Stimulated activated CD4-positive, alpha-beta T cell treated with anti-CD3 and anti-CD28 coated beads, Interleukin-1b, Interleukin-23, amount 100 ng/mL, for 24 hours (primary cell): ENCODE data around the gene COL21A1.
"Not testable (repeated sequence)": the region's sequence is repeated elsewhere in the genome, so short reads cannot be mapped to it uniquely, and the experiment has no call there.

Experiments used
- DNase-seq, 4 experiments: peaks; one replicate each; pipeline ENCODE4 v3.0.0-alpha.2; 2020; ENCODE audit warnings: low read depth in 4 of 4, low spot score in 1 of 4

COL21A1 gene

DNA sequence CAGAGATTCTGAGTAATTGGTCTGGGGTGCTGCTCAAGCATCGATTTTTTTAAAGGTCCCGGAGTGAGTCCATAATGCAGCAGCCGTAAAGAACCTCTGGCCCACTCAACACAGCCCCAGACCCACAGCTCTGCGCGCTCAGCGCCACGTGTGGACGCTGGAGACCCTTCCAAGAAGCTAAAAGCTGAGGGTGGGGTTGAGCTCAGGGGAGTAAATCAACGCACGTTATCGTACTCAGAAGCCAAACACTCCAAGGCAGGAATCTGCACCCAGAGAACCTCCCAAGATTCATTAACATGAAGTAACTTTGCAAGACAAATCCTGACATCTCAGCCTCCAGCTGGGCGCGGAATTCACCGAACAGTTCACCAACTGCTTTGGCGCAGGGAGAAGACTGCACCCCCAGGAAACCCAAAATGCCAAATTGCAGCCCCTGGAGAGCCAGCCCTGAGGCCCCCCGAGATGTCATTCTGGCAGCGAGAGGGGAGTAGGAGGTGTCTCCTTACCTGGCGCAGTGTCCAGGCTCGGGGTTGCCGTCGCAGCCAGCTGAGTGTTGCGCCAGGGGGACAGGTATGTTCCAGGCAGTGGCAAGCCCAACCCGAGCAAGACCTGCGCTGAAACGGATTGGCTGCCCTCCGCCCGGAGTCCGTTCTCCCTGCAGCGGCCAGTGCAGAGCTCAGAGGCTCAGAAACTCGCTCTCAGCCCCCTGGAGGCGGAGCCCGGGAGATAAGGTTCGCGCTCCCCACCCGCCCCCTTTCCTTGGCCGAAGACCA lies at the start of gene COL21A1:
Gene COL21A1 (minus strand): TSS at position 700 of the 773 bp plus-strand sequence. CDS start 64,962 bp downstream, outside the sequence.
- DNase-seq = no peak

DNA sequence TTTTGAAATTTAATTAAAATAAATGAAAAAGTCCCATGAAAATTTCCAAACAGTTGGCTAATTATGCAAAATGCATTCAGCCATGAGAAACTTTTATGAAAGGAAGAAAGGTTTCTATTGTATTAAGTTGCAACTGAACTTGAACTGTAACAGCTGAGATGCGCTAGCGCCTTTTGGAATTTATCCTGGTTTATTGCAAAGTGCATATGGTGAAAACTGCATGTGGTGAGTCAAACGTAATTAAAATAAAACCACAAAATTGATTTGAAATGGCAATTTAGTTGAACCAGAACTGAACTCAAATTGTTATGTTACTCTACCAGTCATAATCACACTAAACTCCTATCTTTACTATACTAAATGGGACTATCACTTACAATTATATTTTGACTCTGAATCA lies 46.4 kb upstream of the COL21A1 start:
- no peak for DNase-seq

DNA sequence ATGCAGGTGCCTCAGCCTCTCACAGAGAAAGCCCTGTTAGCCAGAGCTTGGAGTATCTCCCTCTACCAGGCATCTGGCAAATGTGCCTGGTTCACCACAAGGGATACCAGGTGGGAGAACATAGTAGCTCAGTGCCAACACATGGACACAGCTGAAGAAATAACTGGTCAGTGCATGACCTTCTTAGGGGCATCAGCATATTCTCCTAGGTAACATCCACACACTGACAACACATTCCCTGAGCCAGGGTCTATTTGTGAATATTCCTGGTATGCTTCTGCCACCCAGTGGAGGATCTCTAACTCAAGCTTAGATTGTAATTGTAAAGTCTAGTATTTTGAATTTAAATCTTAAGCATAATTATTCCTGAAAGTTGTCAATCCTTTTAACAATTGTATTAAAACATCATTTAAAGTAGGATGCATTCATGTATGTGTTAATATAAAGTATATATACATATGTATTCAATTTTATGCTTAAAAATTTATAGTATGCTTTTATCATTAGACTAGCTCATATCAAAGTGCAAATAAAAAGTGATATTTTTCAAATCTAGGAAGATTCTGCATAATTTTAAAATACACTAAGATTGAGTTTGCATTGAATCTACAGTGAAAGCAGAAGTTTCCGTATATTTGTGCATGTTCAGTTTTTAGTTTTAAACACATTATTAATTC lies 45.3 kb upstream of the COL21A1 start:
- DNase-seq = no peak

DNA sequence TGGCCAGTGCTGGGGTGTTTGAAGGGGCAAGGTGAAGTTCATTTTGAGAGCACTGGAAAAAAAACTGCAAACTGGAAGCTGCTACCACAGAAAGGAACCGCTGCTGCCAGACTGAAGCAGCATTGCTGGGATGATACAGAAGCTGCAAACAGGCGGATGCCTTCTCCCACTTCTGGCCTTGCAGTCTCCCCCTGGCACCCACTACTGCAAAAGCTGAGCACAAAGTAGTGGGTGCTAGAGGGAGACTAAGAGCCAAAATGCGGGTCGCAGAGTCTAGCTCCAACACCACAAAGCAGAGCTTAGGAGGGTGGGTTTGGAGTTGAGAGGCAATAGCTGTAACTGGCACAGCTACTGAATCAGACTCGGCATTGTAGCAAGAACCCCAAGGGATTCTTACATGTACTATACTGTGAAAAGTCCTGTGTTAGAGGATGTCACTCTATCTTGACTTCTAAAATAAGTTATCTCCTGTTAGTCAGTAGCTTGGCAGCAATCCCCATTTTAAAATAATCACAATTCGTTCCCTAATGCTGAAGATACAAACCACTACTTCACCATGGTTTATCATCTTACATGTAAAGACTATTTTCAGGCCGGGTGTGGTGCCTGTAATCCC lies 44.0 kb upstream of the COL21A1 start:
- no peak for DNase-seq

DNA sequence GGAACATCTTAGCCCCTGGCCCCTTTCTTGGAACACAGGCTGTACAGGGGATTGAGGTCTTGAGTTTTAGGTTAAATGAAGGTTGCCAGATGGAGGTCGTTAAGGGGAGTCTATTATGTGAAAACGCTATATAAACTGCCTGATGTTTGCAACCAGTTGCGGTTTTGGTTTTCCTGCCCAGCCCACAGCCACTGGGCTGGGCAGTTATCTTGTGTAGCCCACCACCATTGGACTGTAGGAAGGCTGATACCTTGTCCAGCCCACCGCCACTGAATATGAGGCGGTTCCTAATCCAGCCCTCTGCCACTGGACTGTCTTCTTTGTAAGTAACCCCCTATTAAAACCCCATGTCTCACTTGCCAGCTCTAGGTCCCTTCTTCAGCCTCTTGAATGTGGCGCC lies 42.3 kb upstream of the COL21A1 start:
- DNase-seq = no peak

DNA sequence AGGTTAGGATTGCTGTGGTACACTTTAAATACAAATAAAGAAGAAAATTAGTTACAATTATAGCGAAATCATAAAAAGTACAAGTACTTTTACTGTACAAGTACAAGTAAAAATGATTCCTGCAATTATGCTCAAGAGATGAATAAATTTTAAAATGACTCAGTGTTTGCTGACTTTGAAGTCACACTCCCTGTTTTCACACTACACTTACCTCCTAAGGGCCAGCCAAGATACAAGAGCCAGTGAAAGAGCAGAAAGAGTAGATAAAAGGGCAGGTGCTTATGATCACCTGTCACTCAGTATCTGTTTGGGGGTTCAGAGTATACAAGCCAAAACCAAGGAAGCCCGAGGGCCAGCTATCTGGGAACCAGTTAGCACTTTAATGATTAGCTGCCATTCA lies 41.0 kb upstream of the COL21A1 start:
- DNase-seq = no peak

DNA sequence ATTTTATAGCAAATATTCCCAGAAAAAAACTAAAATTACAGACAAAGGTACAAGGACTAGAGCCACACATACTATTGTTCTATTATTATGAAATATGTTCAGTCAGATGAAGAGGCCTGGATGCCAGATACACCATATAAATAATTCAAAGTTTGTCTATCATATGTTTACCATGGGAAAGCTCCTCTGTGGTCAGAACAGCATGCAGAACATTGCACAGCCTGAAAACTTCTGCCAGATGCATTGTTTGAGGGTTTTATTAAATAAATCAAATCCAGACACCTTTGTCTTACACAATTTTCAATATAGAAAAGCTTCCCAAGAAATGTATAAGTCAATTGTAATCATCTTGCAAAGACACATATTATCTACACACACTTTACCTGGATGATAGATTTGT lies 35.0 kb upstream of the COL21A1 start:
- DNase-seq = no peak

DNA sequence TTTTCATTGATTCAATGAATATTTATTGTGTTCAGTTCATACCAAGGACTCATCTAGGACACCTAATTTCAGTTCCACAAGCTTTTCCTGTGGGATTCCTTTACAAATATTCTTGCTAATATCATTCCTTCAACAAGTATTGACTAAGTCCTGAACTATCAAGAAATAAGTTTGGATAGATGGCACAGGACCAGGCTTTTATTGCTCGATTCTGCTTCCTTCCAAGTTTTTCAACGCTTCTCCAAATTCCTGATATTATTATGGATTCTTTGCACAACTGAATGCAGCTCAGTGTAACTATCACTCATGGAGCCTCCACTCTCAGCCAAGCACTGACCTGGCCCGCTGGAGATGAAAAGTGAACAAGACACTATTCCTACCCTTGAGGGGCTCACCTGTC lies 32.7 kb upstream of the COL21A1 start:
- DNase-seq = no peak

DNA sequence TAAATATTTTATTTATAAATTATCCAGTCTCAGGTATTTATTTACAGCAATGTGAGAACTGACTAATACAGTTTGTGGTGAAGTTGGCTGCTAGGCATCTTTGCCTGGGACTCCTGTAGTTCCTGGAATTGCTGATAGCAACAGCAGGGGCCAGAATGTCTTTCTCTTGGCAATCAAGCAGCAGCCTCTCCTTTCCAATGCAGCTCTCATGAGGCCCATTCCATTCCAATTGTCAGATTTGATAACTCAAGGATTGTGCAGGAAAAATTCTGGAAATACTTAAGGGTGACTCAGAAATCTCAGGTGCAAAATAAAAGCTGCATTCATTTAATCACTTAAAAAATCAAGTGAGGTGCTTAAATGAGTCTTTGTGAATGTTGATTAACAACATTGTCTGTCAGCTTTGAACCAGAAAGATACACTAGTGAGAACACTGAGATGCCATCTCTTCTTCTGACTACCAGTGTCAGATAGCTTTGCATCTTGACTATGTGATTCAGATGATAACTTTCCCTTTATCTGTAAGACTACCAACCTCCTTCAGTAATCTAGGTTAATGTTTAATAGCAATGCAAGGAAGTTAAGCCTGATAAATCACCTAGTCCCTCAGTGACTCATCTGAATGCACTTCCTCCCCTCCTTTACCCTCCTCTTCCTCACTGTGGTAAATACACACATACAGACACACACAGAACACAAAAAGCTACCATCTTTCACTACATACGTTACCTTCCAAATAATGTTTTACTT lies 32.1 kb upstream of the COL21A1 start:
- DNase-seq = no peak

DNA sequence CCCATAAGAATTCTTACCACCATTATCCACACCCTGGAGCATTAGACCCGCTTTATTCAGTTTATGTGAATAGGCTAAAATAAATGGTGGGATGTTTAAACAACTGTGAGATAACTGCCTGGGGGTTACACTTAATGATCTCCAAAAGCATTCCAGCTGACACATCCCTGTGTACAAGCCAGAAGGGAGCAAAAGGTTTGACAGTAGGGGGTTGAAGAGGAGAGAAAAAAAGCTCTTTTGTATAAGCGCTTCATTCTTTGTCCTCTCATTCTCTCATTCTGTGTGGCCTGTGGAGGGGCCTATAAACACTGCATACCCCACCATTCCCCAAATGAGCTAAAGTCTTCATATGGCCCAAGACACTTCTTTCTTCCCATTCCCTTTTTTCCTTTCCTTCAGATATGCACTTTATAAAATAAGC lies 30.8 kb upstream of the COL21A1 start:
- DNase-seq = no peak

DNA sequence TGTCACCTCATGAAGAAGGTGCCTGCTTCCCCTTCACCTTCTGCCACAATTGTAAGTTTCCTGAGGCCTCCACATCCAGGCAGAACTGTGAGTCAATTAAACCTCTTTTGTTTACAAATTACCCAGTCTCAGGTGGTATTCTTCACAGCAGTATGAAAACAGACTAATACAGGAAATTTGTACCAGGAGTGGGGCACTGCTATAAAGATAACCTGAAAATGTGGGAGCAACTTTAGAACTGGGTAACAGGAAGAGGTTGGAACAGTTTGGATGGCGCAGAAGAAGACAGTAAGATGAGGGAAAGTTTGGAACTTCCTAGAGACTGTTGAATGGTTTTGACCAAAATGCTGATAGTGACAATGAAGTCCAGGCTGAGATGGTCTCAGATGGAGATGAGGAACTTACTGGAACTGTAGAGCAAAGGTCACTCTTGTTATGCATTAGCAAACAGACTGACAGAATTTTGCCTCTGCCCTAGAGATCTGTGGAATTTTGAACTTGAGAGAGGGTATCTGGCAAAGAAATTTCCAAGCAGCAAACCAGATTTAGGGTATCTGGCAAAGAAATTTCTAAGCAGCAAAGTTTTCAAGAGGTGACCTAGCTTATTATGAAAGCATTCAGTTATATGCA lies 23.5 kb upstream of the COL21A1 start:
- no peak for DNase-seq

DNA sequence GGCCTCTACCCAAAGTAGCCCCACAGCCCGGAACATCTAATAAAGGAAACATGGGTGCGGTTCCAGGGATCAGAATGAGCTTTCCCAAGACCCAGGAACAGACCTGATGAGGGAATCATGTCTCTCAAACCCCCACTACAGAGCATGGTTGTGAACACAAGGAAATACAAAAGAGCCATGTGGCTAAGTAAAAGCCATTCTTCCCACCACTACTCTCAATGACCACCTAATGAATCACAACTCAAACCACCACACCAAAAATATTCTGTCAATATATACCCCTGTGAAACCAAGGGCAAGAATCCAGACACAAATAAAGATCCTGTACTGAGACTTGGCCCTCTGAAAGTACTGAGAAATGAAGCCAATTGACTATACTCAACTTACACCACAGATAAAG lies 20.9 kb upstream of the COL21A1 start:
- DNase-seq = no peak

DNA sequence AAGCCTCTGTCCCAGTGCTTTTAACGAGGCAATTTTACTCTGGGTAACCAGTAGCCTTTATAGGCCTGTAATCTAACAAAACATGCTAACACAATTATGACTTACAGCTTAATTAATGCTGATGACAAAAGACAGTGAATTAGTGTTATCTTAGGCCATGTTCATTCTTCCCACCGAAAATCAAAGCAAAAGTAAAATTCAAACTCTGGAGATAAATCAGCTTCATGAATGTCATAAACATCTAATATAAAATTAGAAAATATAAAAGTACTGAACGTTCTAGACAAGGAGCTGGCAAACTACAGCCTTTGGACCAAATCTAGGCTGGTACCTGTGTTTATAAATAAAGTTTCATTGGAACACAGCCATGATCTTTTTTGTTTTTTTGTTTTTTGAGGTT lies 18.6 kb upstream of the COL21A1 start:
- no peak for DNase-seq

DNA sequence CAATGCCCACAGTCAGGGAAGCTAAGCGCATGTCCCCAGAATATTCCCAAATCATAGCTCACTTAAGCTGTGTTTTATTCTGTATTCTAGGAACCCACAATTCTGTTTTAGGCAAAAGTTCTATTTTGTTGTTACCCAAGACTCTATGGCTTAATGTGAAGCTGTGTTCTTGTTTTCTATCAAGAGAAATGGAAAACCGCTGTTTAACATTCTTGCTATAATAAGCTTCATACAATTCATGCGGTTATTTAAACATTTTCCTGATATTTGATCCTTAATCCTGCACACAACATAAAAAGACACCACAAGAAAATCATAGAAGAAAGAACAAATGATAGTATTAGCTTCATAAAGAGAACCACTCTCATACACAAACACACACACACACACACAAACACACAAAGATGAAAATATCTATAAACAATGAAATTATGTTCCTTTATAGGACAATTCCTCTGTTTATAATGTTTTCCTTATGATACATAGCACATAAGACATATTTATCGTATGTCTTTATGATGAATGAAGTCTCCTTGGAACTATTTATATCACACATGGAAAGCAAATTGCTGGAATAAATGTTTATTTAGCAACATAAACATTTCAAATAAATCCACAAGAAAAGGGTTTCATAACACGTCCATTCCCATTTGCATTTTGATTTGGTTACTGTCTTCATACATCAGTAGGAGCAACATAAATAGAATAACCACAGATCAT lies 16.4 kb upstream of the COL21A1 start:
- DNase-seq = no peak

DNA sequence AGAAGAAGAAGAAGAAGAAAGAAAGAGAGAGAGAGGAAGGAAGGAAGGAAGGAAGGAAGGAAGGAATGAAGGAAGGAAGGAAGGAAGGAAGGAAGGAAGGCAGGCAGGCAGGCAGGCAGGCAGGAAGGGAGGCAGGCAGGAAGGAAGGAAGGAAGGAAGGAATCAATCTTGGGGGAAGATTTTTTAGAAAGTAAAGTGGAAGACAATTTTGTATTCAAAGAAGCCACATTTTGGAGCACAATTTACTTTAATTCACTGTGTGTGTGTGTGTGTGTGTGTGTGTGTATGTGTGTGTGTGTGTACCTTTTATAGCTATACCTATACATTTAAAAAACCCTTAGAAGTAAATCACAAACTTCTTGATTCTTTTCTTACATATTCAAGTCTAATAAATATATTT lies 13.2 kb upstream of the COL21A1 start:
- not testable (repeated sequence) for DNase-seq

DNA sequence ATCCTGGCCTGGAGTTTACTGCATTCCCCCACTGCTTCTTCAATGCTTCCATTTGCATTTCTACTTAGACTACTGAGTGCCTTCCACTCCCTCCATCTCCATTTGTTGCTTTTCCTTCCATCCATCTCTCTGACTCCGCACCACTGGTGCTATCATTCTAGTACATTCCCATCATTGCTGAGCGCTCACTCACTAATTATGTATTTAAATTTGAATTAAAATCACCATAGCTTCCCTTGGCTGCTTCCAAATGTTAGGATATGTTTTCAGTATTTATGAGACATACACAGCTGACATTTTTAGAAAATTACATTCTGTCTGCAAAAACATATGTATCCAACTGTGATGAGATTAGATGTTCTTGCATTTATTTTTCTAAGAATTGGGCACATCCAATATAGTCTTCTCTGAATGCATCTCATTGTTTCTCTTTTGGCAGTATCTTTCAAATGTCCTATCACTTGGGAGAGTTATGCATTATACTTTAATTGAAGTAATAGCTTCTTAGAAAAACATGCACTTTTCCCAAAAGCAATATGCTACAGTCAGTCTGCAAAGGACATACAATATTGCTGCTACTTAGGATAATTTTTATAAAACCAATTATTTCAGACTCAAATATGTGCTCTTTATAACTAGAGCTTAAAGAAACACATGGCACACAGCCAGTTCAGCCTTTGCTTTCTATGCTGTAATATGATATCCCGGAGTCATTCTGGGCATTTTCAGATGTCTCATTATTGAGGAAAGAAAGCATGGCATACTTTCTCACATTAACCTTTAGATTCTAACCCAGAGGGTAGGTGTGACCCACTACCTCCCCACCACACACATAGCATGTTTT lies 12.1 kb upstream of the COL21A1 start:
- DNase-seq = no peak

DNA sequence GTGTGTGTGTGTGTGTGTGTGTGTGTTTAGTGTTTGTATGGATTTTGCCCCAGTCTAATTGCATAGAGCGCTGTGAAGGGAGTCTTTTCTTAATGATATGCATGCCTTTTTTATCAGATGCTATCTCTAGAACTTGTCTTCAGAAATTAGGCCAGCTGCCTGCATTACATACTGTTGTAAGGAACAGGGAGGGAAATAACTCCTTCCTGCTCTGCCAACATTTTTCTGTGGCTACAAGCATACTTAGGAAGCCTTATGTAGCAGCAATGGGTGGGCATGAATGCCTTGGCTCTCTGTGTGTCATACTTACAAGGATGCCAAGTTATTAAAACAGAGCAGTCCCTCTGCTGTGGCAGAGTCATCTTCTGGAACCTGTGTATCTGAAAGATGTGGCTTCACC lies 8.0 kb upstream of the COL21A1 start:
- no peak for DNase-seq

DNA sequence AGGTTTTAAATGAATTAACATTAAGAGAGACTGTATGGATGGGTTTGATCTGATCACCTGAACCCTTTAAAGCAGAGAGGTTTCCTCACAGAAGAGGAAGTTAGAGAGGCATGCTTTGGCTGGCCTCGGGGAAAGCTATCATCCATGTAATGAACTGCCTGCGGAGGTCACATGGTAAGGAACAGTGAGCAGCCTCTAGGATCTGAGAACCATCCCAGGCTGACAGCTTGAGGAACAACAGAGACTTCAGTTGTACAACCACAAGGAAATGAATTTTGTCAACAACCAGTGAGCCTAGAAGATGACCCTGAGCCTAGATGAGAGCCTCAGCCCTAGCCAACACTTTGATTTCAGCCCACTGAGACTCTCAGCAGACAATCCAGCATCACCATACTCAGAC lies 2.9 kb upstream of the COL21A1 start:
- DNase-seq = no peak

DNA sequence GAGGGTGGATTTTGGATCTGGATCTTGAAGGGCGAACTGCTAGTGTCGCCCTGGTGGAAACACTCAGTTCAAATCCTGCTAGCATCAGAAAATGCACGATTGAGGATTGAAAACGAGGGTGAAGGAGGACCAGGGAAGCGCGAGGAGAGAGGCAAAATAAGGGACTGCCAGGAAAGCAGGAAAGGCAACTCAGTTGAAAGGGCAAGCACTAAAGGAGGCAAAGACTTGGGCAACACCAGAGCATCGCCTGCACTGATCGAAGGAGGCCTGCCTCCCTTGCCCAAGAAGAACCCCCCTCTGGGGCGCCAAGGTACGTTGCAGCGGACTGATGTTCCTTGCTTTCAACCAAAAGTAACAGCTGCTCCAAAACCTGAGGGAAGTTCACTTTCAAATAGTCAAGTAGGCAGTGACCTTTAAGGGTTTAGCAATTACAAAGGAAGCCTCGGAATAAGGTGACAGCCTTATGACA lies 308 bp upstream of the COL21A1 start:
- DNase-seq = no peak

DNA sequence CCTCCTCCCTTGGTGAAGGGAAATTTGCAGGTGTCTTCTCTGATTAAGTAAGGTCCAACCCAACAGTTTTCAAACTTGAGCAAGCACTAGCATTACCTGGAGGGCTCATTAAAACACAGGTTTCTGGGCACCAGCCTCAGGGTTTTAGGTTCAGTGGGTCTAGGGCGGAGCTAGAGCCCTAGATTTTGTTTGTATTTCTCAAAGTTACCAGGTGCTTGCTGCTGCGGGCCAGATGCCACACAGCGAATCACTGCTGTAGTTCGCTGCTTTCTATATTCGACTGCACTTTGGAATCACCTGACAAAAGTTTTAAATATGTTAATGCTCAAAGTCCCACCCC lies 869 bp downstream of the COL21A1 start:
- DNase-seq = no peak
